LNCAP (cell line): ENCODE results near the gene POMP.

Experiments used
- CTCF ChIP-seq: fragments of 450-650 bp; IDR thresholded peaks from 2 replicates; pipeline ENCODE4 v1.5.1; 2017; ENCODE audit warnings: mild to moderate bottlenecking

Gene POMP

GRCh38 chr13:28718196-28718542, 59.2 kb downstream of the POMP start:
- TF ChIP-seq CTCF, result no peak

GRCh38 chr13:28718543-28719226, 59.8 kb downstream of the POMP start, which contains the start of gene SLC46A3:
TSS of gene SLC46A3 (minus strand) at chr13:28718970. CDS start at chr13:28717998, 972 bp downstream.
- TF ChIP-seq CTCF, result no peak

- TF ChIP-seq CTCF, result no peak
These were observed 60.5 kb downstream of the POMP start for GRCh38 chr13:28719227-28720055.

- no peak for TF ChIP-seq CTCF
These were observed 64.9 kb downstream of the POMP start for GRCh38 chr13:28723806-28724205.

- no peak for TF ChIP-seq CTCF
These were observed 66.2 kb downstream of the POMP start for GRCh38 chr13:28725046-28725610.
